Measurements from ENCODE around the gene BABAM1. TPM values are rescaled to one million over a fixed set of nuclear protein-coding genes. Genes with fewer than 3 reads are reported as not detected.
A peak's percentile ranks its signal among the peaks of the same experiment; 100 is the strongest.

BABAM1 gene
- total RNA-seq (10 to 100 TPM; 64.5 to 83.4 (median 74.4) TPM), polyA plus RNA-seq (10 to 100 TPM; 68.9 to 88.2 TPM)
- long read RNA-seq, donor 1, transcript BABAM1-208 (9 exons, 1,470 nt), result major isoform, 28 of 58 reads
- long read RNA-seq, donor 1, transcript BABAM1-201 (9 exons, 1,472 nt), result minor isoform, 13 of 58 reads
- long read RNA-seq, donor 1, partial matches to known transcripts, result 7 of 58 reads
- long read RNA-seq, donor 1, other reads (novel, unspliced or antisense), result 9 of 58 reads
- long read RNA-seq, donor 2, transcript BABAM1-208 (9 exons, 1,470 nt), result major isoform, 43 of 72 reads
- long read RNA-seq, donor 2, transcript BABAM1-201 (9 exons, 1,472 nt), result minor isoform, 12 of 72 reads
- long read RNA-seq, donor 2, partial matches to known transcripts, result 1 of 72 reads
- long read RNA-seq, donor 2, other reads (novel, unspliced or antisense), result 10 of 72 reads
- long read RNA-seq, donor 3, transcript BABAM1-208 (9 exons, 1,470 nt), result major isoform, 55 of 101 reads
- long read RNA-seq, donor 3, transcript BABAM1-213 (9 exons, 1,366 nt), result minor isoform, 5 of 101 reads
- long read RNA-seq, donor 3, transcript BABAM1-201 (9 exons, 1,472 nt), result minor isoform, 19 of 101 reads
- long read RNA-seq, donor 3, partial matches to known transcripts, result 8 of 101 reads
- long read RNA-seq, donor 3, other reads (novel, unspliced or antisense), result 14 of 101 reads

DNA sequence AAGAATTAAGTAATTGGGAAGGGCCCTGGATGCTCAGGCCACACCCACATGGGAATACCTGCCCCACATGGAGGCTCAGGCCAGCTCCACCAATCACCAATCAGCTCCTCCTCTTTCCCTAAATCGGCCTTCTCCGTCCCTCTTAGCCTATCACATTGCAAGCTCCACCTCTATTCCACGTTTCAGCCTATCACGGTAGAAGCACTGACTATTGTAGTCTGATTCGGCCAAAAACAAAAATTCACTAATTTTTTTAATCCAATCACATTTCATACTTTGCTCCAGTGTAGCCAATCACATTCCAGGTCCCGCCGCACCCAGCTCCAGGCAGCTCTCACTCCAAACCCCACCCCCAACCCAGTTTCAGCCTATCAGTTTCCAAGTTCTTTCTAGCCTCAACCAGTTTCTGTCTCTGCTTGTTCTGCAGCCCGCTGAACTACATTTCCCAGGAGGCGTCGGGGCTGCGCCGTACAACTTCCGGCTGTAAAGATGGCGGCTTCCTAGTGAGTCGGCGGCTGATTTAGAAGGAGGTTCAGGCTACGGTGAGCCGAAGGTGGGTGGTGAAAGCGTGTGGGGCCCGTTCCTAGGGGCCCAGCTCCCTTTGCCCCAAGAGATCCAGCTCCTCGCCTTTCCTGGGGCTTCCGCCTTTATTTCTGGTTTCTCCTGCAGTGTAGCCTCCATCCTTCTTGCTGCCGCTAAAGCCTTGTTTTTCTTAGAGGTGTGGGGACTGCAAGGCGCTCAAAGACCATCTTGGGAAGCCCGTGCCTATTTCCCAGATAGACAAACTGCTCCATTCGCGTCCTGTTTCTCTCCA lies at the start of gene BABAM1:
Gene BABAM1, plus strand, starts transcription at position 469 of the 814 bp plus-strand sequence. CDS start 1,364 bp downstream, outside the sequence.
- ATAC-seq (peak; percentile 95 to 97 (median 96)), DNase-seq (peak; percentile 87 to 99)
- WGBS, 2 donors, result 0 to 1% methylated on average over 27 of the region's 27 CpGs
- peaks cover 0 to 36% (median 20%) of the 10 kb centered on the region in 9 donors for H3K36me3 ChIP-seq
- no peaks in the 10 kb centered on the region for H3K9me3 ChIP-seq
- H3K27ac ChIP-seq, result peak within 1 kb of the TSS; percentile 18 to 96 (median 82)
- H3K27me3 ChIP-seq, result no peaks in the 10 kb centered on the region
- H3K4me3 ChIP-seq, result peak within 1 kb of the TSS; percentile 56 to 97 (median 80)
- intact Hi-C loops (cut with DNase I), result no loop called here
- peaks cover 2 to 36% (median 20%) of the 10 kb centered on the region in 9 donors for H3K4me1 ChIP-seq
- TF ChIP-seq, protein P1, sequence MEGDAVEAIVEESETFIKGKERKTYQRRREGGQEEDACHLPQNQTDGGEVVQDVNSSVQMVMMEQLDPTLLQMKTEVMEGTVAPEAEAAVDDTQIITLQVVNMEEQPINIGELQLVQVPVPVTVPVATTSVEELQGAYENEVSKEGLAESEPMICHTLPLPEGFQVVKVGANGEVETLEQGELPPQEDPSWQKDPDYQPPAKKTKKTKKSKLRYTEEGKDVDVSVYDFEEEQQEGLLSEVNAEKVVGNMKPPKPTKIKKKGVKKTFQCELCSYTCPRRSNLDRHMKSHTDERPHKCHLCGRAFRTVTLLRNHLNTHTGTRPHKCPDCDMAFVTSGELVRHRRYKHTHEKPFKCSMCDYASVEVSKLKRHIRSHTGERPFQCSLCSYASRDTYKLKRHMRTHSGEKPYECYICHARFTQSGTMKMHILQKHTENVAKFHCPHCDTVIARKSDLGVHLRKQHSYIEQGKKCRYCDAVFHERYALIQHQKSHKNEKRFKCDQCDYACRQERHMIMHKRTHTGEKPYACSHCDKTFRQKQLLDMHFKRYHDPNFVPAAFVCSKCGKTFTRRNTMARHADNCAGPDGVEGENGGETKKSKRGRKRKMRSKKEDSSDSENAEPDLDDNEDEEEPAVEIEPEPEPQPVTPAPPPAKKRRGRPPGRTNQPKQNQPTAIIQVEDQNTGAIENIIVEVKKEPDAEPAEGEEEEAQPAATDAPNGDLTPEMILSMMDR (IDR thresholded peaks at IDR 0.05), result no peak

DNA sequence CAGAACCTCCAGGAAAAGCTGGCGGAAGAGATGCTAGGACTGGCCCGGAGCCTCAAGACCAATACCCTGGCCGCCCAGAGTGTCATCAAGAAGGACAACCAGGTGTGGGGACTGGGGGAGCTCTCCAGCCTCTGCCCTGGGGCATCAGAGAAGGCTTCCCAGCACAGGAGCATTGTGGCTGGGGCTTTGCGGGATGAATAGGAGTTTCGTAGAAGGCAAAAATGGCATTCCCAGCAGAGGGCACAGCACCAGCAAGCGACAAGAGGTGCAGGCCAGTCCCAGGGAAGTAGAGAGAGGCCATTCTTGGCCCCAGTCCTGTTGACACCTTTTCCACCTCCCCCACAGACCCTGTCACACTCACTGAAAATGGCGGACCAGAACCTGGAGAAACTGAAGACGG lies 48.0 kb upstream of the BABAM1 start:
- Histone ChIP-seq H3K27me3 (no peaks in the 10 kb centered on the region), H3K27ac (no peak overlapping the region), H3K36me3 (peaks cover 0 to 39% (median 16%) of the 10 kb centered on the region in 9 donors), H3K9me3 (no peaks in the 10 kb centered on the region), H3K4me3 (no peak overlapping the region), H3K4me1 (peaks cover 0 to 24% (median 13%) of the 10 kb centered on the region in 9 donors)
- TF ChIP-seq, protein P1 (IDR thresholded peaks at IDR 0.05), result no peak
- 98 to 99% methylated on average over 8 of the region's 8 CpGs for WGBS, 2 donors
- DNase-seq, result no peak
- intact Hi-C loops (cut with DNase I), result loop anchor here in 1 of 10 donors (10.0 kb wide), 1 partner anchor 66 kb away; the partner anchor contains the start of gene ANKLE1
- no peak for ATAC-seq

DNA sequence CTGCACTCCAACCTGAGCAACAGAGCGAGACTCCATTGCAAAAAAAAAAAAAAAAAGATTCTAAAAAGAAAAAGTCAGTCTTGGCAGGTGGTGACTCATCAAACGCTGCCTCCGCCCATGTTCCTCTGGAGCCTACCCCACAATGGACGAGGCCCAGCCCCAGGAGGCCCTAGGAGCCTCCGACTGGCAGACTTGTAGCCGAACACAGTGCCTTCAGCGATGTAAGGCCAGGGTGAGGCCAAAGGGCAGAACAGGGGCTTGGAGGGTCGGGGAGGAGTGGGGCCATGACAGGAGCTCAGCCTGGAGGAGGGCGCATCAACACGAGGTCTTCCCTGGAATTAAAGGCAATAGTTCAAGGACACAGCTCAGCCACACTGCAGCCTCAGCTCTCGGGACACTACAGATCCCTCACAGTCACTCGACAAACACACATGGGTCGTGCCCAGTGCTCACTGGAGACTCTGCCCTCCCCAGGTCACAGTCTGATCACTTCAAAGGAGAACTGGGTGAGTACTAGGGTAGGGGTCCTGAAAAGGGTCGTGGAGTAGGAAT lies 47.0 kb upstream of the BABAM1 start:
- peaks cover 0 to 17% (median 7%) of the 10 kb centered on the region in 9 donors for H3K4me1 ChIP-seq
- 52 to 53% methylated on average over 14 of the region's 14 CpGs for WGBS, 2 donors
- intact Hi-C loops (cut with DNase I), result loop anchor here in 1 of 10 donors (10.0 kb wide), 1 partner anchor 145 kb away; the partner anchor contains the start of genes HAUS8 and MYO9B
- peak in 1 of 8 donors; percentile 43 for ATAC-seq
- no peaks in the 10 kb centered on the region for H3K9me3 ChIP-seq
- no peak overlapping the region for H3K27ac ChIP-seq
- TF ChIP-seq, protein P1 (IDR thresholded peaks at IDR 0.05), result no peak
- H3K4me3 ChIP-seq, result no peak overlapping the region
- no peak for DNase-seq
- no peaks in the 10 kb centered on the region for H3K27me3 ChIP-seq
- peaks cover 0 to 39% (median 16%) of the 10 kb centered on the region in 9 donors for H3K36me3 ChIP-seq
